Fibroblast of mammary gland (primary cell): ENCODE measurements around the gene NUDT4.

Source experiments
- DNase-seq: peaks from one replicate; pipeline ENCODE4 v3.0.0-alpha.2; 2010; ENCODE audit warnings: low read depth
- H3K4me3 ChIP-seq: 2 replicates; pipeline ENCODE4 v1.5.1; 2011; ENCODE audit warnings: low read depth, mild to moderate bottlenecking, low read length, moderate library complexity; ENCODE audit not compliant: control insufficient read depth
- CTCF ChIP-seq: conservative IDR thresholded peaks from 2 replicates; pipeline ENCODE4 v1.5.1; 2011; ENCODE audit warnings: low read depth, low read length, inconsistent platforms; ENCODE audit not compliant: control insufficient read depth, insufficient read depth

Gene NUDT4

DNA sequence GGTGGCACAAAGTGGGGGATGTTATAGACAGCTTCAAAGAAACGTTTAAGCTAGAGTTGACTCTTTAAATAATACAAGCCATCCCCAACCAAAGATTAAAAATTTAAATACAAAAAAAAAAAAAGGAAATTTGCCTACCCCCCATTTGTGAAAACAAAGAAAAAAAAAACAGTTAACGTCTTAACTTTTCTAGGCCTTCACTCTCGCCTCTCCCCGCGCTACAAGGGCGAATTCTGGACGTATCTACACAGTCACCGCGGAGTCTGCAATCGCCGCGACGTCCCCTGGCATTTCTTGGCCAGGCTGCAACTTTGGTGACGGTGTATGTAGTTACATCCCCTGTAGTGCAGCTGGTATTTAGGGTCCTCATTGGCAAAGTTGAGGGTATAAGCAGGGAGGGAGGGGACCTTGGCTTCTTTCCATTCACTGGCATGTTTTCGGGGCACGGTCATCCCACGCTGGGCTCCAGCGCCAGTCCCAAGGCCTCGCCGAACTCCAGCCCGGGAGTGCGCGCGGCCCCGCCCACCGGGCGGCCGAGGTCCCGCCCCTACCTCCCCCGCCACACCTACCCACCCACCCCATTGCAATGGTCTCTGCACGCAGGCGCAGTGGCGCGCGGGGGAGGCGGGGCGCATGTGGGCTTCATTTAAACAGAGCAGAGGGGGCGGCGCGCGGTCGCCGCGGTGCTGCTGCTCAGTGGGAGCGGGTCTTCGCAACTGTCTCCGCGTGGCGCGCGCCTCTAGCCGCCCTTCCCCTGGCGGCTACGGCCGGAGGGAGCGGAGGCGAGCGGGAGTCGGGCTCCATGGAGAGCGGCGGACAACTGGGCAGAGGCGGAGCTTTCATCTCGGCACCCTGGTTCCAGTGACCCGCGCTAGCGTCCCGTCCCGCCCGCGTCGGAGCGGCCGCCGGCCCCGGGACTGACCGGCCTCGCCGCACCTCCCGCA lies at the start of gene NUDT4:
TSS of gene NUDT4 (plus strand) at position 674 of the 944 bp plus-strand sequence. CDS start 398 bp downstream, outside the sequence.
- DNase-seq = peak; percentile 88
- TF ChIP-seq CTCF = no peak
- peak within 1 kb of the TSS; percentile 79 for H3K4me3 ChIP-seq

- TF ChIP-seq CTCF = no peak
- no peak for DNase-seq
- no peak overlapping the region for H3K4me3 ChIP-seq
These were observed 44.7 kb upstream of the NUDT4 start for GRCh38 chr12:93333054-93333453.

DNA sequence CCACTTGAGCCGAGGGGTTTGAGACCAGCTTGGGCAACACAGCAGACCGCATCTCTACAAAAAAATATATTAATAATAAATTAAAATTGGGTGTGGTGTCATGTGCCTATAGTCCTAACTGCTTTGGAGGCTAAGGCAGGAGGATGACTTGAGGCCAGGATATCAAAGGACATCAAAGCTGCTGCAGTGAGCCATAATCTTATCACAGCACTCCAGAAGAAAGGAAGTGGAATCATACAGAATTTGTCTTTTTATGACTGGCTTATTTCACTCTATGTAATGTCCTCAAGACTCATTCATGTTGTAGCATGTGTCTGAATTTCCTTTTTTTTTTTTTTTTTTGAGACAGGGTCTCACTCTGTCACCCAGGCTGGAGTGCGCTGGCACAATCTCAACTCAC lies 43.9 kb upstream of the NUDT4 start:
- TF ChIP-seq CTCF = no peak
- DNase-seq = no peak
- no peak overlapping the region for H3K4me3 ChIP-seq

- H3K4me3 ChIP-seq = no peak overlapping the region
- DNase-seq = no peak
- no peak for TF ChIP-seq CTCF
These were observed 42.0 kb upstream of the NUDT4 start for GRCh38 chr12:93335603-93336162.

GRCh38 chr12:93336291-93336741 lies 41.4 kb upstream of the NUDT4 start:
- no peak for TF ChIP-seq CTCF
- H3K4me3 ChIP-seq = no peak overlapping the region
- peak; percentile 12 for DNase-seq

GRCh38 chr12:93338598-93338997 lies 39.1 kb upstream of the NUDT4 start:
- no peak for TF ChIP-seq CTCF
- DNase-seq = no peak

More at GRCh38 chr12:93338598-93338997, 39.1 kb upstream of the NUDT4 start:
- no peak overlapping the region for H3K4me3 ChIP-seq
